AG09309 (cell line): Measurements from ENCODE around the gene TCP10L.

Experiments used
- DNase-seq: peaks from one replicate; pipeline ENCODE4 v3.0.0-alpha.2; 2010; ENCODE audit warnings: low read depth
- H3K4me3 ChIP-seq: 2 replicates; pipeline ENCODE4 v1.5.1; 2011; ENCODE audit warnings: mild to moderate bottlenecking, low read depth, low read length, moderate library complexity; ENCODE audit not compliant: control insufficient read depth
- CTCF ChIP-seq: IDR thresholded peaks from 2 replicates; pipeline ENCODE4 v1.5.1; 2011; ENCODE audit warnings: mild to moderate bottlenecking, low read depth, low read length, inconsistent platforms; ENCODE audit not compliant: insufficient read depth, control insufficient read depth; ENCODE audit errors: missing control alignments

Gene TCP10L

GRCh38 chr21:32587120-32587519 lies 1.8 kb upstream of the TCP10L start:
- DNase-seq, result no peak
- TF ChIP-seq CTCF, result no peak
- no peak overlapping the region for H3K4me3 ChIP-seq

- H3K4me3 ChIP-seq, result no peak overlapping the region
- no peak for TF ChIP-seq CTCF
- DNase-seq, result no peak
Observed at GRCh38 chr21:32585970-32586369, 647 bp upstream of the TCP10L start.

- no peak overlapping the region for H3K4me3 ChIP-seq
- no peak for DNase-seq
- TF ChIP-seq CTCF, result no peak
Observed at GRCh38 chr21:32584472-32584871, 851 bp downstream of the TCP10L start.

GRCh38 chr21:32581732-32582131 lies 3.6 kb downstream of the TCP10L start:
- DNase-seq, result no peak
- H3K4me3 ChIP-seq, result no peak overlapping the region
- TF ChIP-seq CTCF, result no peak

- no peak for DNase-seq
- no peak overlapping the region for H3K4me3 ChIP-seq
- TF ChIP-seq CTCF, result no peak
Observed at GRCh38 chr21:32580949-32581348, 4.4 kb downstream of the TCP10L start.

GRCh38 chr21:32578107-32578691 lies 7.1 kb downstream of the TCP10L start:
- DNase-seq, result no peak

More at GRCh38 chr21:32578107-32578691, 7.1 kb downstream of the TCP10L start:
- H3K4me3 ChIP-seq, result no peak overlapping the region
- peak; percentile 50 for TF ChIP-seq CTCF
